Measurements from ENCODE around the gene ALDH1B1.

- no peak for TF ChIP-seq EZH2 (IDR thresholded peaks at IDR 0.05; ENCODE audit: low read length)
- no peak for TF ChIP-seq CTCF (optimal IDR thresholded peaks at IDR 0.05 in 1 of 3, IDR thresholded peaks at IDR 0.05 in 1 of 3, conservative IDR thresholded peaks at IDR 0.05 in 1 of 3; ENCODE audit: extremely low read depth in 1 of 3, insufficient read depth in 2 of 3, low read length in 3 of 3)
These were observed 47.4 kb downstream of the ALDH1B1 start for GRCh38 chr9:38439916-38440301.

Data from keratinocyte (primary cell).